CD14-positive monocyte (primary cell): ENCODE results near the gene ARMC12. TPM values are rescaled to one million over a fixed set of nuclear protein-coding genes. Genes with fewer than 3 reads are reported as not detected.

Source experiments
- DNase-seq, 3 donors: peaks; one replicate each; pipeline ENCODE4 v3.0.0-alpha.2; 2011 to 2022
- H2AFZ ChIP-seq: 2 replicates; pipeline ENCODE4 v1.6.0; 2012; ENCODE audit warnings: mild to moderate bottlenecking, low read depth, low read length, inconsistent platforms; ENCODE audit not compliant: insufficient read depth, poor library complexity, severe bottlenecking
- H3K27ac ChIP-seq, 2 donors: 1 replicate in 1 of 2; 2 replicates in 1 of 2; pipeline ENCODE4 v1.5.1; 2012 to 2013; ENCODE audit warnings: low read length in 2 of 2, control low read depth in 1 of 2, inconsistent platforms in 1 of 2, low read depth in 1 of 2, mild to moderate bottlenecking in 1 of 2
- H3K27me3 ChIP-seq, 2 donors: one replicate each; pipeline versions ENCODE4 v1.6.0 to v1.6.1; 2011 to 2013; ENCODE audit warnings: low read length in 2 of 2; ENCODE audit not compliant: control insufficient read depth in 2 of 2, insufficient read depth in 2 of 2
- H3K36me3 ChIP-seq, 2 donors: replicated peaks in 1 of 2; 1 replicate in 1 of 2; 2 replicates in 1 of 2; pipeline versions ENCODE4 v1.5.1 to v1.6.1; 2012 to 2013; ENCODE audit warnings: low read length in 2 of 2, control low read depth in 1 of 2, inconsistent platforms in 1 of 2, mild to moderate bottlenecking in 1 of 2; ENCODE audit not compliant: insufficient read depth in 2 of 2, control insufficient read depth in 1 of 2
- H3K4me1 ChIP-seq, 2 donors: 1 replicate in 1 of 2; 2 replicates in 1 of 2; pipeline versions ENCODE4 v1.5.1 to v1.6.1; 2012 to 2013; ENCODE audit warnings: low read length in 2 of 2, control low read depth in 1 of 2, inconsistent platforms in 1 of 2, mild to moderate bottlenecking in 1 of 2, moderate library complexity in 1 of 2; ENCODE audit not compliant: insufficient read depth in 2 of 2, control insufficient read depth in 1 of 2
- H3K4me2 ChIP-seq: replicated peaks from 2 replicates; pipeline ENCODE3; 2012; ENCODE audit warnings: low read length, moderate library complexity, mild to moderate bottlenecking; ENCODE audit not compliant: poor library complexity, severe bottlenecking; ENCODE audit errors: extremely low read depth
- H3K4me3 ChIP-seq, 3 experiments: fragments of 200-600 bp in 1 of 3; sonication (generic) in 1 of 3; replicated peaks in 1 of 3; 1 replicate in 2 of 3; 2 replicates in 1 of 3; pipeline ENCODE4 v1.5.1; 2011 to 2013; ENCODE audit warnings: low read length in 3 of 3, mild to moderate bottlenecking in 3 of 3, control low read depth in 2 of 3, low read depth in 2 of 3, inconsistent platforms in 1 of 3, moderate library complexity in 1 of 3
- H3K79me2 ChIP-seq: 2 replicates; pipeline ENCODE4 v1.6.0; 2012; ENCODE audit warnings: mild to moderate bottlenecking, control low read depth, inconsistent platforms, low read length, moderate library complexity; ENCODE audit not compliant: insufficient read depth
- H3K9ac ChIP-seq: 2 replicates; pipeline ENCODE4 v1.6.0; 2017; ENCODE audit warnings: low read length, mild to moderate bottlenecking; ENCODE audit not compliant: insufficient read depth, poor library complexity, severe bottlenecking
- H3K9me3 ChIP-seq, 2 donors: replicated peaks in 1 of 2; 1 replicate in 1 of 2; 2 replicates in 1 of 2; pipeline versions ENCODE4 v1.5.1 to v1.6.1; 2012 to 2013; ENCODE audit warnings: low read length in 2 of 2, control low read depth in 1 of 2; ENCODE audit not compliant: control insufficient read depth in 1 of 2, insufficient read depth in 1 of 2
- H4K20me1 ChIP-seq: 2 replicates; pipeline ENCODE4 v1.6.0; 2012; ENCODE audit warnings: mild to moderate bottlenecking, low read length, control low read depth, moderate library complexity; ENCODE audit not compliant: insufficient read depth
- H3K27ac Mint-ChIP-seq, 7 donors: one replicate each; pipeline ENCODE4 v1.8.0; 2020; ENCODE audit warnings: mild to moderate bottlenecking in 7 of 7, mixed read lengths in 7 of 7, moderate library complexity in 6 of 7, inconsistent platforms in 2 of 7
- H3K27me3 Mint-ChIP-seq, 3 donors: one replicate each; pipeline ENCODE4 v1.8.0; 2021 to 2022; ENCODE audit warnings: low read depth in 3 of 3, mild to moderate bottlenecking in 3 of 3, mixed read lengths in 3 of 3, moderate library complexity in 3 of 3, inconsistent platforms in 1 of 3
- H3K36me3 Mint-ChIP-seq, 2 donors: one replicate each; pipeline ENCODE4 v1.8.0; 2020; ENCODE audit warnings: mixed read lengths in 2 of 2, inconsistent platforms in 1 of 2, mild to moderate bottlenecking in 1 of 2
- H3K4me1 Mint-ChIP-seq: one replicate; pipeline ENCODE4 v1.8.0; 2020; ENCODE audit warnings: mild to moderate bottlenecking, mixed read lengths
- H3K4me3 Mint-ChIP-seq, 2 donors: one replicate each; pipeline ENCODE4 v1.8.0; 2020; ENCODE audit warnings: mild to moderate bottlenecking in 2 of 2, mixed read lengths in 2 of 2, moderate library complexity in 1 of 2
- H3K9me3 Mint-ChIP-seq, 7 donors: one replicate each; pipeline ENCODE4 v1.8.0; 2020 to 2022; ENCODE audit warnings: mixed read lengths in 7 of 7, mild to moderate bottlenecking in 6 of 7, moderate library complexity in 6 of 7, inconsistent platforms in 2 of 7
- WGBS: methylation state at CpG from one replicate; pipeline ENCODE4 v1.1.5; 2013; ENCODE audit warnings: missing lambda C conversion rate; ENCODE audit not compliant: insufficient coverage; 5-methylcytosine and 5-hydroxymethylcytosine counted together
- intact Hi-C, 2 donors: fragments of 100-400 bp; cut with micrococcal nuclease; formaldehyde crosslinking; loops; one replicate each; pipeline versions ENCODE4 v1.15.0 to v1.15.1; 2023
- polyA plus RNA-seq, 3 donors: library from polyadenylated mRNA; depleted of rRNA in 1 of 3; unstranded in 2 of 3; stranded (reverse) in 1 of 3; fragments of 300-500 nt in 2 of 3; fragments of >200 nt in 1 of 3; fragmentation: Illumina TruSeq in 2 of 3; gene quantifications; 1 replicate in 2 of 3; 2 replicates in 1 of 3; pipeline ENCODE4 v1.2.3, GENCODE V29; 2012 to 2021
- TF ChIP-seq, protein P1 (sequence below): fragments of 200-600 bp; IDR thresholded peaks from one replicate; pipeline ENCODE4 v1.8.0; 2022; ENCODE audit warnings: antibody characterized with exemption, mild to moderate bottlenecking

The ARMC12 gene
- polyA plus RNA-seq, 3 donors: 2.7 TPM; not detected in 2

DNA sequence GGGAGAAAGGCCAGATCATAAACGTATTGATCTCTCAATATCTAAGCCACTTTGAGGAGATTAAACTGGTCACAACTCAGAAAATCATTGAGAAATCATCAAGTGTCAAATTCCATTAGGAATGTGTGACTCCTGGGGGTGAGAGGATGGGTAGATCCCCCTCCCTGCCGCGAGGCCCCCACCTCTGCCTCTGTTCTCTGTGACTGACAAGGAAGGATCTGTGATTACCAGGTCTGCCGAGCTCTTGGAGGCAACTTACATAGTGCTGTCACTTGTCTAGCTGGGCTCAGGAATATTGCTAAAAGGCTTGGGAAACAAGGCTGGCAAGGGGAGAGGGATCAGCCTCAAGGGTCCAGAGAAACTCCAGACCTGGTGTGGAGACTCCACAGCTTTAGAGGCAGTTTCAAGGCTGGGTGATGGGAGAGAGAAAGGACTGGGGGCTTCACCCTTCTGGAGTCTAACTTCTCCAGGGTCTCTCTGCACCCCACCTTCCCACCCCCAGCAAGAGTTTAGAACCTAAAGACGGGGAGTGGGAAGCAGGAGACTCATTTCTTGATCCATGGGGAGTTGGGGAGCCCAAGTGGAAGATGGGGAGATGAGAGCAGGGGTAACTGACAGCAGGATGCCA, 11.6 kb upstream of the ARMC12 start:
- H3K36me3 Mint-ChIP-seq: no peaks in the 10 kb centered on the region
- no peaks in the 10 kb centered on the region for H3K27me3 ChIP-seq
- peaks cover 0 to 7% (median 2%) of the 10 kb centered on the region in 3 donors for H3K27me3 Mint-ChIP-seq
- peaks cover 15% of the 10 kb centered on the region for H3K79me2 ChIP-seq
- intact Hi-C loops: no loop called here
- peak overlapping the region in 1 of 3 experiments; percentile 95 for H3K4me3 ChIP-seq
- H3K9ac ChIP-seq: peak overlapping the region; percentile 11
- peak overlapping the region; percentile 56 to 76 for H3K4me3 Mint-ChIP-seq
- H3K9me3 Mint-ChIP-seq: no peaks in the 10 kb centered on the region
- peak overlapping the region; percentile 49 for H2AFZ ChIP-seq
- H3K36me3 ChIP-seq: no peaks in the 10 kb centered on the region
- 13% methylated on average over 1 of the region's 5 CpGs for WGBS
- H3K4me1 ChIP-seq: peaks cover 86 to 93% of the 10 kb centered on the region in 2 donors
- H3K27ac Mint-ChIP-seq: peak overlapping the region; percentile 76 to 96 (median 92)
- DNase-seq: no peak
- H3K4me1 Mint-ChIP-seq: peaks cover 91% of the 10 kb centered on the region
- H3K9me3 ChIP-seq: no peaks in the 10 kb centered on the region
- H4K20me1 ChIP-seq: no peaks in the 10 kb centered on the region
- H3K27ac ChIP-seq: peak overlapping the region; percentile 74 to 85
- peak overlapping the region; percentile 89 for H3K4me2 ChIP-seq
- TF ChIP-seq, protein P1, sequence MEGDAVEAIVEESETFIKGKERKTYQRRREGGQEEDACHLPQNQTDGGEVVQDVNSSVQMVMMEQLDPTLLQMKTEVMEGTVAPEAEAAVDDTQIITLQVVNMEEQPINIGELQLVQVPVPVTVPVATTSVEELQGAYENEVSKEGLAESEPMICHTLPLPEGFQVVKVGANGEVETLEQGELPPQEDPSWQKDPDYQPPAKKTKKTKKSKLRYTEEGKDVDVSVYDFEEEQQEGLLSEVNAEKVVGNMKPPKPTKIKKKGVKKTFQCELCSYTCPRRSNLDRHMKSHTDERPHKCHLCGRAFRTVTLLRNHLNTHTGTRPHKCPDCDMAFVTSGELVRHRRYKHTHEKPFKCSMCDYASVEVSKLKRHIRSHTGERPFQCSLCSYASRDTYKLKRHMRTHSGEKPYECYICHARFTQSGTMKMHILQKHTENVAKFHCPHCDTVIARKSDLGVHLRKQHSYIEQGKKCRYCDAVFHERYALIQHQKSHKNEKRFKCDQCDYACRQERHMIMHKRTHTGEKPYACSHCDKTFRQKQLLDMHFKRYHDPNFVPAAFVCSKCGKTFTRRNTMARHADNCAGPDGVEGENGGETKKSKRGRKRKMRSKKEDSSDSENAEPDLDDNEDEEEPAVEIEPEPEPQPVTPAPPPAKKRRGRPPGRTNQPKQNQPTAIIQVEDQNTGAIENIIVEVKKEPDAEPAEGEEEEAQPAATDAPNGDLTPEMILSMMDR: no peak

DNA sequence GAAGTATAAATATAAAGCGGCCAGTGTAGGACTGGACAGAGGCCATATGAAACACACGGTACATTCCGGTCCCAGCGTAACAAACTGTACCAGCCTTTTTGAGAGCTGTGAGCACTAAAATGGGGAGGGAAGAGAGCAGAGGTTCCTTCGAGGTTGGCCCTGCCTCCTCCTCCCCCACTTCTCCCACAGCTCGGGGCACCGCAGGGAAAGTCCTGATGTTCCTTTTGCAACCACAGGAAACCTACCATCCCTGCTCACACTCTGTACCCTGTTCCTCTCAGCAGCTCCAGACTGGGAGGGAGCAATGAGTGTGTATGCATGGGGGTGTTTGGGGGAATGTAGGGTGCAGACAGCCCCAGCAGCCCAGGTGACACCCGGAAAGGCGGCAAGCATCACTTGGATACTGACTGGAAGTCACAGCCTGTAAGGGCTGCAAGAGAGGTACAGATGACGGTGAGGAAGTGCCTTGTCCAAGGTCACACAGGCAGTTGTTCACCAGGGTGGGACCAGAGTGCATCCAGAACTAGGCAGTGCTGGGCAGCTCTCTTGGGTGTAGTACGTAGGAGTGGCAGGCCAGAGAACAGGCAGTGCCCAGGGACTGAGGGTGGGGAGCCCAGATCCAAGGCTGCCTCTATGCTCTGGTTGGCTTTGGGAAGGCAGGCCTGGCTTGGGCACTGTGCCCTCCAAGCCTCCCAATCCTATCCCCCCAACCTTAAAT, 11.0 kb upstream of the ARMC12 start:
- no peaks in the 10 kb centered on the region for H3K27me3 ChIP-seq
- peak overlapping the region; percentile 89 for H3K4me2 ChIP-seq
- peaks cover 91% of the 10 kb centered on the region for H3K4me1 Mint-ChIP-seq
- 40% methylated on average over 3 of the region's 11 CpGs for WGBS
- H3K9me3 Mint-ChIP-seq: no peaks in the 10 kb centered on the region
- H3K9ac ChIP-seq: peak overlapping the region; percentile 11
- H3K9me3 ChIP-seq: no peaks in the 10 kb centered on the region
- peak overlapping the region; percentile 56 to 76 for H3K4me3 Mint-ChIP-seq
- peak overlapping the region in 1 of 3 experiments; percentile 95 for H3K4me3 ChIP-seq
- peak overlapping the region; percentile 74 to 85 for H3K27ac ChIP-seq
- TF ChIP-seq, protein P1: no peak
- H4K20me1 ChIP-seq: no peaks in the 10 kb centered on the region
- DNase-seq: peak in 2 of 3 donors; percentile 51 to 84
- peak overlapping the region; percentile 76 to 96 (median 92) for H3K27ac Mint-ChIP-seq
- H3K36me3 ChIP-seq: no peaks in the 10 kb centered on the region
- peaks cover 86 to 93% of the 10 kb centered on the region in 2 donors for H3K4me1 ChIP-seq
- H3K27me3 Mint-ChIP-seq: peaks cover 0 to 7% (median 2%) of the 10 kb centered on the region in 3 donors
- no peaks in the 10 kb centered on the region for H3K36me3 Mint-ChIP-seq
- H3K79me2 ChIP-seq: peaks cover 15% of the 10 kb centered on the region
- intact Hi-C loops: no loop called here
- peak overlapping the region; percentile 49 for H2AFZ ChIP-seq
